ENCODE data around the gene KLK3. TPM values are rescaled to one million over a fixed set of nuclear protein-coding genes. Genes with fewer than 3 reads are reported as not detected.

KLK3 gene
- total RNA-seq, 1 experiment from 2014 or later = not detected

- no peaks in the 10 kb centered on the region for H3K36me3 Mint-ChIP-seq (ENCODE audit: insufficient read depth, unreplicated experiment)
- no peak overlapping the region for H3K4me3 Mint-ChIP-seq (ENCODE audit: unreplicated experiment)
- no peak for DNase-seq (ENCODE audit: unreplicated experiment)
- H3K27ac Mint-ChIP-seq (ENCODE audit: low read depth, unreplicated experiment) = no peak overlapping the region
- peaks cover 9% of the 10 kb centered on the region for H3K9me3 Mint-ChIP-seq (ENCODE audit: unreplicated experiment)
- ChIA-PET POLR2A (no interaction called here), CTCF (no interaction called here)
- no TSS peak for BruUV-seq (replicated peaks)
- TF ChIP-seq, protein P1, sequence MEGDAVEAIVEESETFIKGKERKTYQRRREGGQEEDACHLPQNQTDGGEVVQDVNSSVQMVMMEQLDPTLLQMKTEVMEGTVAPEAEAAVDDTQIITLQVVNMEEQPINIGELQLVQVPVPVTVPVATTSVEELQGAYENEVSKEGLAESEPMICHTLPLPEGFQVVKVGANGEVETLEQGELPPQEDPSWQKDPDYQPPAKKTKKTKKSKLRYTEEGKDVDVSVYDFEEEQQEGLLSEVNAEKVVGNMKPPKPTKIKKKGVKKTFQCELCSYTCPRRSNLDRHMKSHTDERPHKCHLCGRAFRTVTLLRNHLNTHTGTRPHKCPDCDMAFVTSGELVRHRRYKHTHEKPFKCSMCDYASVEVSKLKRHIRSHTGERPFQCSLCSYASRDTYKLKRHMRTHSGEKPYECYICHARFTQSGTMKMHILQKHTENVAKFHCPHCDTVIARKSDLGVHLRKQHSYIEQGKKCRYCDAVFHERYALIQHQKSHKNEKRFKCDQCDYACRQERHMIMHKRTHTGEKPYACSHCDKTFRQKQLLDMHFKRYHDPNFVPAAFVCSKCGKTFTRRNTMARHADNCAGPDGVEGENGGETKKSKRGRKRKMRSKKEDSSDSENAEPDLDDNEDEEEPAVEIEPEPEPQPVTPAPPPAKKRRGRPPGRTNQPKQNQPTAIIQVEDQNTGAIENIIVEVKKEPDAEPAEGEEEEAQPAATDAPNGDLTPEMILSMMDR (IDR thresholded peaks at IDR 0.05; ENCODE audit: unreplicated experiment) = no peak
- H3K27me3 Mint-ChIP-seq (ENCODE audit: insufficient read depth, unreplicated experiment) = peaks cover 32% of the 10 kb centered on the region
- peaks cover 6% of the 10 kb centered on the region for H3K4me1 Mint-ChIP-seq (ENCODE audit: insufficient read depth, unreplicated experiment)
- intact Hi-C loops (cut with micrococcal nuclease) = no loop called here
These were observed 4.2 kb downstream of the KLK3 start for GRCh38 chr19:50858886-50859285.

GRCh38 chr19:50859849-50860248, 5.1 kb downstream of the KLK3 start:
- BruUV-seq (replicated peaks) = no TSS peak
- Mint-ChIP-seq H3K36me3 (ENCODE audit: insufficient read depth, unreplicated experiment) (no peaks in the 10 kb centered on the region), H3K27me3 (ENCODE audit: insufficient read depth, unreplicated experiment) (peaks cover 32% of the 10 kb centered on the region), H3K4me3 (ENCODE audit: unreplicated experiment) (no peak overlapping the region), H3K27ac (ENCODE audit: low read depth, unreplicated experiment) (no peak overlapping the region), H3K9me3 (ENCODE audit: unreplicated experiment) (peaks cover 9% of the 10 kb centered on the region), H3K4me1 (ENCODE audit: insufficient read depth, unreplicated experiment) (peaks cover 6% of the 10 kb centered on the region)
- intact Hi-C loops (cut with micrococcal nuclease) = no loop called here
- TF ChIP-seq, protein P1 (IDR thresholded peaks at IDR 0.05; ENCODE audit: unreplicated experiment) = no peak
- CTCF ChIA-PET = no interaction called here
- no peak for DNase-seq (ENCODE audit: unreplicated experiment)
- POLR2A ChIA-PET = interaction anchor here (1.0 kb wide), 1 partner anchor 55 kb away, joined by 3 read pairs; no protein-coding TSS in a partner anchor

DNA sequence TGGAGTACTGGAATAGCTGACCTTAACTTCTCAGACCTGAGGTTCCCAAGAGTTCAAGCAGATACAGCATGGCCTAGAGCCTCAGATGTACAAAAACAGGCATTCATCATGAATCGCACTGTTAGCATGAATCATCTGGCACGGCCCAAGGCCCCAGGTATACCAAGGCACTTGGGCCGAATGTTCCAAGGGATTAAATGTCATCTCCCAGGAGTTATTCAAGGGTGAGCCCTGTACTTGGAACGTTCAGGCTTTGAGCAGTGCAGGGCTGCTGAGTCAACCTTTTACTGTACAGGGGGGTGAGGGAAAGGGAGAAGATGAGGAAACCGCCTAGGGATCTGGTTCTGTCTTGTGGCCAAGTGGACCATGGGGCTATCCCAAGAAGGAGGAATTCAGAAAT, 6.3 kb downstream of the KLK3 start:
- peak; percentile 36 for DNase-seq (ENCODE audit: unreplicated experiment)
- ChIA-PET CTCF (interaction anchor here (0.5 to 0.8 kb wide), 2 partner anchors 59 to 63 kb away, joined by 3 to 4 read pairs; no protein-coding TSS in a partner anchor), POLR2A (interaction anchor here (0.6 to 1.2 kb wide), 3 partner anchors 14 to 85 kb away, joined by 3 to 5 read pairs (median 3); no protein-coding TSS in a partner anchor)
- H3K36me3 Mint-ChIP-seq (ENCODE audit: insufficient read depth, unreplicated experiment) = no peaks in the 10 kb centered on the region
- no peak overlapping the region for H3K4me3 Mint-ChIP-seq (ENCODE audit: unreplicated experiment)
- intact Hi-C loops (cut with micrococcal nuclease) = no loop called here
- BruUV-seq (replicated peaks) = no TSS peak
- peaks cover 32% of the 10 kb centered on the region for H3K27me3 Mint-ChIP-seq (ENCODE audit: insufficient read depth, unreplicated experiment)
- H3K27ac Mint-ChIP-seq (ENCODE audit: low read depth, unreplicated experiment) = no peak overlapping the region
- peaks cover 9% of the 10 kb centered on the region for H3K9me3 Mint-ChIP-seq (ENCODE audit: unreplicated experiment)
- peaks cover 6% of the 10 kb centered on the region for H3K4me1 Mint-ChIP-seq (ENCODE audit: insufficient read depth, unreplicated experiment)
- TF ChIP-seq, protein P1 (IDR thresholded peaks at IDR 0.05; ENCODE audit: unreplicated experiment) = no peak

DNA sequence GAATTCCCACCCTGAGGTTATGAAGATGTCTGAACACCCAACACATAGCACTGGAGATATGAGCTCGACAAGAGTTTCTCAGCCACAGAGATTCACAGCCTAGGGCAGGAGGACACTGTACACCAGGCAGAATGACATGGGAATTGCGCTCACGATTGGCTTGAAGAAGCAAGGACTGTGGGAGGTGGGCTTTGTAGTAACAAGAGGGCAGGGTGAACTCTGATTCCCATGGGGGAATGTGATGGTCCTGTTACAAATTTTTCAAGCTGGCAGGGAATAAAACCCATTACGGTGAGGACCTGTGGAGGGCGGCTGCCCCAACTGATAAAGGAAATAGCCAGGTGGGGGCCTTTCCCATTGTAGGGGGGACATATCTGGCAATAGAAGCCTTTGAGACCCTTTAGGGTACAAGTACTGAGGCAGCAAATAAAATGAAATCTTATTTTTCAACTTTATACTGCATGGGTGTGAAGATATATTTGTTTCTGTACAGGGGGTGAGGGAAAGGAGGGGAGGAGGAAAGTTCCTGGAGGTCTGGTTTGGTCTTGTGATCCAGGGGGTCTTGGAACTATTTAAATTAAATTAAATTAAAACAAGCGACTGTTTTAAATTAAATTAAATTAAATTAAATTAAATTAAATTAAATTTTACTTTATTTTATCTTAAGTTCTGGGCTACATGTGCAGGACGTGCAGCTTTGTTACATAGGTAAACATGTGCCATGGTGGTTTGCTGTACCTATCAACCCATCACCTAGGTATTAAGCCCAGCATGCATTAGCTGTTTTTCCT, 7.0 kb downstream of the KLK3 start:
- Mint-ChIP-seq H3K4me1 (ENCODE audit: insufficient read depth, unreplicated experiment) (peaks cover 6% of the 10 kb centered on the region), H3K27ac (ENCODE audit: low read depth, unreplicated experiment) (no peak overlapping the region), H3K4me3 (ENCODE audit: unreplicated experiment) (no peak overlapping the region), H3K36me3 (ENCODE audit: insufficient read depth, unreplicated experiment) (no peaks in the 10 kb centered on the region), H3K9me3 (ENCODE audit: unreplicated experiment) (peaks cover 9% of the 10 kb centered on the region), H3K27me3 (ENCODE audit: insufficient read depth, unreplicated experiment) (peaks cover 32% of the 10 kb centered on the region)
- POLR2A ChIA-PET = interaction anchor here (0.6 kb wide), 1 partner anchor 84 kb away, joined by 3 read pairs; no protein-coding TSS in a partner anchor
- DNase-seq (ENCODE audit: unreplicated experiment) = no peak
- CTCF ChIA-PET = interaction anchor here (0.5 to 1.1 kb wide), 4 partner anchors 23 to 494 kb away, joined by 3 to 4 read pairs (median 4); no protein-coding TSS in a partner anchor
- intact Hi-C loops (cut with micrococcal nuclease) = no loop called here
- no TSS peak for BruUV-seq (replicated peaks)
- TF ChIP-seq, protein P1 (IDR thresholded peaks at IDR 0.05; ENCODE audit: unreplicated experiment) = no peak
